Panc1 (cell line): ENCODE measurements around the gene ATF2. TPM values are rescaled to one million over a fixed set of nuclear protein-coding genes. Genes with fewer than 3 reads are reported as not detected.

Experiments
- ATAC-seq: fragments of 200-7000 bp; cut with Tn5 transposase; 2 replicates; pipeline ENCODE4 v1.9.1; 2020; ENCODE audit warnings: mild to moderate bottlenecking, moderate library complexity
- BruUV-seq: library from RNA; stranded (reverse); fragments of 400-500 nt; replicated peaks from 2 replicates; lab custom pipeline; 2021; lab: Mats Ljungman, UMichigan
- CTCF ChIA-PET: fragments of 300-600 bp; sonication (Branson Sonifier 250); formaldehyde crosslinking; loops from one replicate; lab custom pipeline; 2022; ENCODE audit warnings: antibody characterized with exemption; lab: Charles Lee
- POLR2A ChIA-PET: fragments of 300-600 bp; sonication (Branson Sonifier 250); formaldehyde crosslinking; loops from one replicate; lab custom pipeline; 2022; ENCODE audit warnings: antibody characterized with exemption; lab: Charles Lee
- DNase-seq: peaks from one replicate; pipeline ENCODE4 v3.0.0-alpha.2; 2010; ENCODE audit warnings: low read depth, low spot score
- H3K27ac ChIP-seq: 2 replicates; pipeline ENCODE4 v1.5.1; 2011; ENCODE audit warnings: mild to moderate bottlenecking, low read length, inconsistent platforms
- H3K27me3 ChIP-seq: fragments of 200-500 bp; sonication (Bioruptor generic); 2 replicates; pipeline ENCODE4 v1.6.0; 2014; ENCODE audit warnings: low read length, inconsistent platforms; ENCODE audit not compliant: control insufficient read depth, insufficient read depth
- H3K36me3 ChIP-seq: fragments of 200-500 bp; sonication (Bioruptor generic); 2 replicates; pipeline ENCODE4 v1.5.1; 2014; ENCODE audit warnings: inconsistent platforms, mild to moderate bottlenecking, low read length, moderate library complexity; ENCODE audit not compliant: control insufficient read depth, insufficient read depth
- H3K4me1 ChIP-seq: 2 replicates; pipeline ENCODE4 v1.5.1; 2011; ENCODE audit warnings: inconsistent platforms, mild to moderate bottlenecking, low read length, moderate library complexity; ENCODE audit not compliant: control insufficient read depth, insufficient read depth
- H3K4me3 ChIP-seq, 2 experiments: 2 replicates each; pipeline ENCODE4 v1.5.1; 2011 to 2012; ENCODE audit warnings: low read depth in 2 of 2, low read length in 2 of 2, mild to moderate bottlenecking in 2 of 2, inconsistent platforms in 1 of 2, moderate library complexity in 1 of 2
- H3K9me3 ChIP-seq: fragments of 200-500 bp; sonication (Bioruptor generic); 2 replicates; pipeline ENCODE4 v1.5.1; 2014; ENCODE audit warnings: low read depth, mild to moderate bottlenecking, inconsistent platforms, low read length, moderate library complexity; ENCODE audit not compliant: control insufficient read depth, insufficient read depth
- CTCF ChIP-seq: fragments of 450-650 bp; IDR thresholded peaks from 2 replicates; pipeline ENCODE4 v1.5.1; 2017; ENCODE audit warnings: mild to moderate bottlenecking
- POLR2AphosphoS5 ChIP-seq: IDR thresholded peaks from 2 replicates; pipeline ENCODE4 v1.6.1; 2012; ENCODE audit warnings: mild to moderate bottlenecking, low read depth, low read length, moderate library complexity
- REST ChIP-seq, 2 experiments: IDR thresholded peaks; 2 replicates each; pipeline ENCODE4 v1.6.1; 2011 to 2012; ENCODE audit warnings: low read depth in 2 of 2, control low read depth in 1 of 2, low read length in 1 of 2, mild to moderate bottlenecking in 1 of 2, moderate library complexity in 1 of 2; ENCODE audit not compliant: insufficient read depth in 1 of 2
- SIN3A ChIP-seq: IDR thresholded peaks from 2 replicates; pipeline ENCODE4 v1.6.1; 2012; ENCODE audit warnings: low read depth, mild to moderate bottlenecking, low read length, moderate library complexity, borderline replicate concordance; ENCODE audit not compliant: insufficient read depth
- TCF7L2 ChIP-seq: IDR thresholded peaks from 2 replicates; pipeline ENCODE4 v1.6.1; 2011; ENCODE audit warnings: mild to moderate bottlenecking, low read depth, low read length, inconsistent platforms
- in situ Hi-C: cut with HindIII; loops from 2 replicates; pipeline ENCODE4 v1.10.0; 2016; ENCODE audit warnings: low sequenced_read_pairs, low pct_unique_long_range_greater_than_20kb
- intact Hi-C: fragments of 100-400 bp; cut with micrococcal nuclease; formaldehyde crosslinking; loops from one replicate; pipeline ENCODE4 v1.10.0; 2022; ENCODE audit not compliant: unreplicated experiment
- total RNA-seq: library from RNA; stranded (reverse); gene quantifications from one replicate; pipeline ENCODE4 v1.2.1, GENCODE V29; 2021; ENCODE audit not compliant: unreplicated experiment

ATF2 gene
- total RNA-seq, 1 experiment from 2014 or later: 61.8 TPM

- H3K27ac ChIP-seq: no peak overlapping the region
- H3K4me1 ChIP-seq: no peaks in the 10 kb centered on the region
- H3K4me3 ChIP-seq: no peak overlapping the region
- H3K9me3 ChIP-seq: no peaks in the 10 kb centered on the region
- H3K36me3 ChIP-seq: no peaks in the 10 kb centered on the region
- intact Hi-C loops: loop anchor here (10.0 kb wide), 1 partner anchor 250 kb away; no protein-coding TSS in a partner anchor
- H3K27me3 ChIP-seq: no peaks in the 10 kb centered on the region
- TF ChIP-seq REST (IDR thresholded peaks at IDR 0.05; ENCODE audit: insufficient read depth in 1 of 2, low read depth in 2 of 2, low read length in 1 of 2) (no peak), POLR2AphosphoS5 (no peak)
- no peak for DNase-seq
- CTCF ChIA-PET: no interaction called here
- ATAC-seq: no peak
- BruUV-seq: no TSS peak
- POLR2A ChIA-PET: no interaction called here
- in situ Hi-C loops: no loop called here
These were observed 133.3 kb downstream of the ATF2 start for GRCh38 chr2:175034716-175035115.

GRCh38 chr2:175030380-175031271 lies 137.4 kb downstream of the ATF2 start:
- ChIA-PET CTCF (interaction anchor here (0.7 to 1.2 kb wide), 2 partner anchors 247 to 282 kb away, joined by 3 read pairs; no protein-coding TSS in a partner anchor), POLR2A (no interaction called here)
- Histone ChIP-seq H3K27ac (no peak overlapping the region), H3K4me1 (no peaks in the 10 kb centered on the region), H3K9me3 (no peaks in the 10 kb centered on the region), H3K4me3 (no peak overlapping the region), H3K36me3 (no peaks in the 10 kb centered on the region), H3K27me3 (no peaks in the 10 kb centered on the region)
- TF ChIP-seq CTCF: peak; percentile 77
- TF ChIP-seq POLR2AphosphoS5: no peak
- ATAC-seq (peak; percentile 98), DNase-seq (peak; percentile 25)
- in situ Hi-C loops (no loop called here), intact Hi-C loops (loop anchor here (10.0 kb wide), 1 partner anchor 254 kb away; no protein-coding TSS in a partner anchor)
- BruUV-seq: no TSS peak

GRCh38 chr2:175027755-175028154 lies 140.2 kb downstream of the ATF2 start:
- no peaks in the 10 kb centered on the region for H3K27me3 ChIP-seq
- no peak overlapping the region for H3K27ac ChIP-seq
- DNase-seq (no peak), ATAC-seq (no peak)
- H3K36me3 ChIP-seq: no peaks in the 10 kb centered on the region
- CTCF ChIA-PET: no interaction called here
- no peaks in the 10 kb centered on the region for H3K9me3 ChIP-seq
- no peaks in the 10 kb centered on the region for H3K4me1 ChIP-seq
- BruUV-seq: no TSS peak
- no peak for TF ChIP-seq POLR2AphosphoS5
- no peak for TF ChIP-seq TCF7L2
- no peak for TF ChIP-seq CTCF
- no peak for TF ChIP-seq SIN3A
- TF ChIP-seq REST (IDR thresholded peaks at IDR 0.05; ENCODE audit: insufficient read depth in 1 of 2, low read depth in 2 of 2, low read length in 1 of 2): no peak
- no peak overlapping the region for H3K4me3 ChIP-seq
- intact Hi-C loops: no loop called here
- POLR2A ChIA-PET: no interaction called here
- in situ Hi-C loops: no loop called here
